Uterus (tissue), 4 donors: Measurements from ENCODE around the gene SERGEF. TPM values are rescaled to one million over a fixed set of nuclear protein-coding genes. Genes with fewer than 3 reads are reported as not detected.

ENCODE experiments used
- DNase-seq, 2 donors: peaks; one replicate each; pipeline ENCODE4 v3.0.0-alpha.2; 2019 to 2020
- H3K27ac ChIP-seq, 2 donors: fragments of 200-600 bp; sonication (generic); 1 replicate in 1 of 2; 2 replicates in 1 of 2; pipeline ENCODE4 v1.5.1; 2016 to 2018
- H3K27me3 ChIP-seq, 2 donors: fragments of 200-600 bp; sonication (generic); one replicate each; pipeline ENCODE4 v1.5.1; 2018 to 2019; ENCODE audit warnings: control low read depth in 1 of 2
- H3K36me3 ChIP-seq, 2 donors: fragments of 200-600 bp; sonication (generic); one replicate each; pipeline ENCODE4 v1.5.1; 2019; ENCODE audit warnings: control low read depth in 1 of 2
- H3K4me1 ChIP-seq, 2 donors: fragments of 200-600 bp; sonication (generic); one replicate each; pipeline ENCODE4 v1.5.1; 2018 to 2019; ENCODE audit warnings: control low read depth in 1 of 2
- H3K4me3 ChIP-seq, 2 donors: fragments of 200-600 bp; sonication (generic); 1 replicate in 1 of 2; 2 replicates in 1 of 2; pipeline ENCODE4 v1.5.1; 2018 to 2019; ENCODE audit warnings: mild to moderate bottlenecking in 1 of 2
- H3K9me3 ChIP-seq, 2 donors: fragments of 200-600 bp; sonication (generic); one replicate each; pipeline ENCODE4 v1.5.1; 2019; ENCODE audit warnings: control low read depth in 1 of 2
- POLR2A ChIP-seq, 2 donors: fragments of 450-650 bp; IDR thresholded peaks; one replicate each; pipeline ENCODE4 v1.6.1; 2016; ENCODE audit warnings: antibody characterized with exemption in 2 of 2, mild to moderate bottlenecking in 1 of 2, moderate library complexity in 1 of 2
- intact Hi-C: fragments of 100-400 bp; cut with DNase I; formaldehyde crosslinking; loops from one replicate; pipeline ENCODE4 v1.15.1; 2023; ENCODE audit warnings: low total_unique reads
- total RNA-seq, 4 donors: library from RNA; depleted of rRNA in 3 of 4; stranded (reverse); fragments of >200 nt in 3 of 4; gene quantifications; one replicate each; pipeline versions ENCODE4 v1.1.0 to v1.2.4, GENCODE V29; 2014 to 2023
- TF ChIP-seq, protein P1 (sequence below), 4 experiments: fragments of 200-600 bp in 2 of 4; fragments of 450-650 bp in 2 of 4; sonication (generic) in 2 of 4; IDR thresholded peaks; one replicate each; pipeline ENCODE4 v1.5.1; 2016 to 2019; ENCODE audit warnings: antibody characterized with exemption in 4 of 4, mild to moderate bottlenecking in 2 of 4, moderate library complexity in 1 of 4
- donor health status: DM: yes; HTN: yes; CAD: no.

The SERGEF gene
- total RNA-seq, 4 donors from 2014 or later, result 12.6 to 64.4 (median 43.7) TPM

DNA sequence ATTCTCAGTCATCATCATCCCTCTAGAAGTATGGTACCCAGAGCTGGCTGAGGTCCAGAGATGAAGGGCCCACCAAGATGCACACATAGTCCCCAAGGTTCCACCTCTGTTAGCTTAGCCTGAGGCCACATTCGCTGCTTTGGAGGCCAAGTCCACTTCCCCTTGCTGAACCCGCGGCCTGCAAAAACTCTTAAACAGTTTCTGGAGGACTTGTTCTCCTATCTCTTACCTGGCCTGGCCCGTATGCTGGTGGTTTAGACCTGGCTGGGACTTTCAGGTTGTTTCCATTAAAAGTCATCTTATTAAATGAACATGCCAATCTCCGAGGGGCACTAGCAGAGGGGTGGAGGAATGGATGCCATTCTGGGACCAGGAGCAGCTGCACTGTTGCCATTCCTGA, 213.7 kb downstream of the SERGEF start:
- intact Hi-C loops, result no loop called here
- H3K27ac ChIP-seq, result no peak overlapping the region
- no peaks in the 10 kb centered on the region for H3K27me3 ChIP-seq
- no peaks in the 10 kb centered on the region for H3K4me1 ChIP-seq
- no peak for DNase-seq
- H3K36me3 ChIP-seq, result no peaks in the 10 kb centered on the region
- no peak overlapping the region for H3K4me3 ChIP-seq
- no peaks in the 10 kb centered on the region for H3K9me3 ChIP-seq
- TF ChIP-seq, protein P1, sequence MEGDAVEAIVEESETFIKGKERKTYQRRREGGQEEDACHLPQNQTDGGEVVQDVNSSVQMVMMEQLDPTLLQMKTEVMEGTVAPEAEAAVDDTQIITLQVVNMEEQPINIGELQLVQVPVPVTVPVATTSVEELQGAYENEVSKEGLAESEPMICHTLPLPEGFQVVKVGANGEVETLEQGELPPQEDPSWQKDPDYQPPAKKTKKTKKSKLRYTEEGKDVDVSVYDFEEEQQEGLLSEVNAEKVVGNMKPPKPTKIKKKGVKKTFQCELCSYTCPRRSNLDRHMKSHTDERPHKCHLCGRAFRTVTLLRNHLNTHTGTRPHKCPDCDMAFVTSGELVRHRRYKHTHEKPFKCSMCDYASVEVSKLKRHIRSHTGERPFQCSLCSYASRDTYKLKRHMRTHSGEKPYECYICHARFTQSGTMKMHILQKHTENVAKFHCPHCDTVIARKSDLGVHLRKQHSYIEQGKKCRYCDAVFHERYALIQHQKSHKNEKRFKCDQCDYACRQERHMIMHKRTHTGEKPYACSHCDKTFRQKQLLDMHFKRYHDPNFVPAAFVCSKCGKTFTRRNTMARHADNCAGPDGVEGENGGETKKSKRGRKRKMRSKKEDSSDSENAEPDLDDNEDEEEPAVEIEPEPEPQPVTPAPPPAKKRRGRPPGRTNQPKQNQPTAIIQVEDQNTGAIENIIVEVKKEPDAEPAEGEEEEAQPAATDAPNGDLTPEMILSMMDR (IDR thresholded peaks at IDR 0.05), result no peak

GRCh38 chr11:17798716-17799115, 214.1 kb downstream of the SERGEF start:
- Histone ChIP-seq H3K4me3 (no peak overlapping the region), H3K36me3 (no peaks in the 10 kb centered on the region), H3K27me3 (no peaks in the 10 kb centered on the region), H3K27ac (no peak overlapping the region), H3K9me3 (no peaks in the 10 kb centered on the region), H3K4me1 (no peaks in the 10 kb centered on the region)
- DNase-seq, result no peak
- intact Hi-C loops, result no loop called here
- no peak for TF ChIP-seq POLR2A (IDR thresholded peaks at IDR 0.05)
- TF ChIP-seq, protein P1 (IDR thresholded peaks at IDR 0.05), result no peak

DNA sequence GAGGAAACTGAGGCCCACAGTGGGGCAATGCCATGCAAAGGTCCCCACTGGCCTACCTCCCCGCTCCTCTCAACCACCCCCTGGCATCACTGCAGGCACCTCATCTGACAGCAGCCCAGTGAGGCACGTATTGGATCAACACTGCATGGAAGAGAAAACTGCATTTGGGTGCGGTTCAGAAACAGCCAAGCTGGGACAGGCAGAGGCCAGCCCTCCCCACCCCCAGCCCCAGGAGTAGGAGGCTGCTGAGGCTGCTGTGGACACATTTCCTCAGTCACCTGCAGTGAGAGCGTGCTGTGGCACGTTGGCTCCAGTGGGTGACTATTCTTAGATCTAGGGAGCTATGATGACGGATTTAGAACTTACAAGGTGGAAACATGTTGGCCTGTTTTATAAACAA, 214.6 kb downstream of the SERGEF start:
- Histone ChIP-seq H3K4me3 (no peak overlapping the region), H3K9me3 (no peaks in the 10 kb centered on the region), H3K27ac (no peak overlapping the region), H3K27me3 (no peaks in the 10 kb centered on the region), H3K36me3 (no peaks in the 10 kb centered on the region), H3K4me1 (no peaks in the 10 kb centered on the region)
- DNase-seq, result no peak
- TF ChIP-seq, protein P1 (IDR thresholded peaks at IDR 0.05), result no peak
- TF ChIP-seq POLR2A (IDR thresholded peaks at IDR 0.05), result no peak
- intact Hi-C loops, result no loop called here

DNA sequence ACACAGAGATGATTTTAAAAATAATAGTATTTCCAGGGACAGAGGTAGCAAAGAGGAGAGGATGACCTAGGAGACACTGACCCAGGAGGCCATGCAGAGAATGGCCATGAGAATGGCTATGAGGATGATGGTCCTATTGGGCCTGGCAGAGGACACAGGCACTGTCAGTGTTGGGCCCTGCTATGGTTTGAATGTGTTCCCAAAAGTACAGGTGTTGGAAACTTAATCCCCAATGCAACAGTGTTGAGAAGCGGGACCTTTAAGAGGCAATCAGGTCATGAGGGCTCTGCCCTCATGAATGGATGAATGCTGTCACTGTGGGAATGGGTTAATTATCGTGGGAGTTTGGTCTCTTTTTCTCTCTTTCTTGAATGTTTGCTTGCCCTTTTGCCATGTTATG, 216.7 kb downstream of the SERGEF start:
- H3K27ac ChIP-seq, result no peak overlapping the region
- DNase-seq, result no peak
- no peaks in the 10 kb centered on the region for H3K36me3 ChIP-seq
- no peaks in the 10 kb centered on the region for H3K4me1 ChIP-seq
- TF ChIP-seq, protein P1 (IDR thresholded peaks at IDR 0.05), result no peak
- TF ChIP-seq POLR2A (IDR thresholded peaks at IDR 0.05), result no peak
- no peaks in the 10 kb centered on the region for H3K9me3 ChIP-seq
- H3K27me3 ChIP-seq, result no peaks in the 10 kb centered on the region
- intact Hi-C loops, result no loop called here
- H3K4me3 ChIP-seq, result no peak overlapping the region

GRCh38 chr11:17794981-17795380, 217.9 kb downstream of the SERGEF start:
- H3K27me3 ChIP-seq, result no peaks in the 10 kb centered on the region
- no peaks in the 10 kb centered on the region for H3K9me3 ChIP-seq
- TF ChIP-seq POLR2A (IDR thresholded peaks at IDR 0.05), result no peak
- TF ChIP-seq, protein P1 (IDR thresholded peaks at IDR 0.05), result no peak
- H3K4me3 ChIP-seq, result no peak overlapping the region
- intact Hi-C loops, result no loop called here
- H3K27ac ChIP-seq, result no peak overlapping the region
- DNase-seq, result no peak
- H3K4me1 ChIP-seq, result no peaks in the 10 kb centered on the region
- H3K36me3 ChIP-seq, result no peaks in the 10 kb centered on the region
